CD4-positive, alpha-beta T cell (primary cell): ENCODE measurements around the gene CEP72. TPM values are rescaled to one million over a fixed set of nuclear protein-coding genes. Genes with fewer than 3 reads are reported as not detected.

Experiments
- ATAC-seq: fragments of 200-7000 bp; cut with Tn5 transposase; one replicate; pipeline ENCODE4 v1.10.0; 2022; ENCODE audit warnings: mild to moderate bottlenecking; ENCODE audit not compliant: poor library complexity
- CTCF ChIA-PET: fragments of 350-600 bp; sonication (Branson Sonifier 250); formaldehyde crosslinking; loops from one replicate; lab custom pipeline; 2021; ENCODE audit warnings: antibody characterized with exemption, inconsistent platforms; lab: Charles Lee
- POLR2A ChIA-PET: fragments of 350-600 bp; sonication (Branson Sonifier 250); formaldehyde crosslinking; loops from one replicate; lab custom pipeline; 2021; ENCODE audit warnings: antibody characterized with exemption, inconsistent platforms; lab: Charles Lee
- DNase-seq, 14 experiments: peaks; one replicate each; pipeline ENCODE4 v3.0.0-alpha.2; 2013 to 2020; ENCODE audit warnings: mixed read lengths in 2 of 14
- H3K27ac ChIP-seq, 2 donors: one replicate each; pipeline versions ENCODE4 v1.5.1 to v1.7.0; 2013; ENCODE audit warnings: low read length in 2 of 2, low read depth in 1 of 2, mild to moderate bottlenecking in 1 of 2
- H3K27me3 ChIP-seq, 2 experiments: 1 replicate in 1 of 2; 2 replicates in 1 of 2; pipeline versions ENCODE4 v1.6.1 to v1.7.0; 2013; ENCODE audit warnings: low read length in 2 of 2, control low read depth in 1 of 2, mild to moderate bottlenecking in 1 of 2, moderate library complexity in 1 of 2; ENCODE audit not compliant: insufficient read depth in 2 of 2, control insufficient read depth in 1 of 2
- H3K36me3 ChIP-seq: one replicate; pipeline ENCODE4 v1.6.1; 2013; ENCODE audit warnings: low read length, control low read depth; ENCODE audit not compliant: insufficient read depth
- H3K4me1 ChIP-seq: one replicate; pipeline ENCODE4 v1.6.1; 2013; ENCODE audit warnings: low read length, control low read depth; ENCODE audit not compliant: insufficient read depth
- H3K4me3 ChIP-seq: one replicate; pipeline ENCODE4 v1.5.1; 2013; ENCODE audit warnings: mild to moderate bottlenecking, low read length, moderate library complexity
- H3K9me3 ChIP-seq, 2 experiments: 1 replicate in 1 of 2; 2 replicates in 1 of 2; pipeline versions ENCODE4 v1.6.1 to v1.7.0; 2013; ENCODE audit warnings: low read length in 2 of 2, mild to moderate bottlenecking in 2 of 2, control low read depth in 1 of 2, moderate library complexity in 1 of 2; ENCODE audit not compliant: control insufficient read depth in 1 of 2, insufficient read depth in 1 of 2
- H3K27ac Mint-ChIP-seq: one replicate; pipeline ENCODE4 v1.8.0; 2020; ENCODE audit warnings: mixed read lengths
- H3K27me3 Mint-ChIP-seq: one replicate; pipeline ENCODE4 v1.8.0; 2021; ENCODE audit warnings: mixed read lengths
- H3K36me3 Mint-ChIP-seq: one replicate; pipeline ENCODE4 v1.8.0; 2021; ENCODE audit warnings: low read depth, mixed read lengths
- H3K4me1 Mint-ChIP-seq: one replicate; pipeline ENCODE4 v1.8.0; 2021; ENCODE audit warnings: low read depth, mixed read lengths
- H3K4me3 Mint-ChIP-seq: one replicate; pipeline ENCODE4 v1.8.0; 2020; ENCODE audit warnings: mild to moderate bottlenecking, mixed read lengths
- H3K9me3 Mint-ChIP-seq: one replicate; pipeline ENCODE4 v1.8.0; 2020; ENCODE audit warnings: mixed read lengths
- CTCF ChIP-seq: fragments of 200-600 bp; IDR thresholded peaks from one replicate; pipeline ENCODE4 v1.8.0; 2022; ENCODE audit warnings: antibody characterized with exemption, mild to moderate bottlenecking
- intact Hi-C, 2 experiments: fragments of 100-400 bp; cut with DNase I in 1 of 2; cut with micrococcal nuclease in 1 of 2; formaldehyde crosslinking; loops; one replicate each; pipeline versions ENCODE4 v1.15.1 to v1.9.0; 2023 to 2025; cut with DNase I, micrococcal nuclease
- total RNA-seq, 174 experiments: library from RNA in 2 of 174; stranded (reverse) in 2 of 174; gene quantifications; one replicate each; pipeline ENCODE4 v1.2.3 and lab custom pipeline; 2021 to 2026

The CEP72 gene
- total RNA-seq, 2 experiments from 2014 or later, result 7.6 to 8.0 TPM

- H3K27ac ChIP-seq, result peak overlapping the region in 1 of 2 donors; percentile 78
- no peak for TF ChIP-seq CTCF
- intact Hi-C loops, result loop anchor here in 1 of 2 experiments (5.0 kb wide), 1 partner anchor 469 kb away; no protein-coding TSS in a partner anchor
- DNase-seq, result peak in 1 of 14 experiments; percentile 34
- H3K4me1 ChIP-seq, result peaks cover 37% of the 10 kb centered on the region
- peak overlapping the region; percentile 36 for H3K4me3 ChIP-seq
- no peak for ATAC-seq
- H3K4me3 Mint-ChIP-seq, result peak overlapping the region; percentile 85
- no peaks in the 10 kb centered on the region for H3K9me3 Mint-ChIP-seq
- peaks cover 9% of the 10 kb centered on the region for H3K4me1 Mint-ChIP-seq
- CTCF ChIA-PET, result interaction anchor here (0.8 kb wide), 1 partner anchor 222 kb away, joined by 3 read pairs; no protein-coding TSS in a partner anchor
- H3K36me3 ChIP-seq, result no peaks in the 10 kb centered on the region
- H3K27me3 Mint-ChIP-seq, result peaks cover 12% of the 10 kb centered on the region
- H3K9me3 ChIP-seq, result peaks cover 0 to 5% of the 10 kb centered on the region in 2 experiments
- H3K27me3 ChIP-seq, result no peaks in the 10 kb centered on the region
- POLR2A ChIA-PET, result interaction anchor here (0.9 kb wide), 1 partner anchor 219 kb away, joined by 3 read pairs; the partner anchor contains the start of genes BRD9 and TRIP13
- H3K36me3 Mint-ChIP-seq, result peaks cover 6% of the 10 kb centered on the region
- H3K27ac Mint-ChIP-seq, result peak overlapping the region; percentile 95
Observed at GRCh38 chr5:673161-673830, 61.2 kb downstream of the CEP72 start.

GRCh38 chr5:673831-674629 is 61.9 kb downstream of the CEP72 start:
- no peak overlapping the region for H3K27ac Mint-ChIP-seq

More at GRCh38 chr5:673831-674629, 61.9 kb downstream of the CEP72 start:
- Mint-ChIP-seq H3K9me3 (no peaks in the 10 kb centered on the region), H3K27me3 (peaks cover 12% of the 10 kb centered on the region), H3K36me3 (peaks cover 6% of the 10 kb centered on the region), H3K4me3 (no peak overlapping the region), H3K4me1 (peaks cover 9% of the 10 kb centered on the region)
- no peak for TF ChIP-seq CTCF
- ATAC-seq, result no peak
- intact Hi-C loops, result loop anchor here in 1 of 2 experiments (5.0 kb wide), 1 partner anchor 468 kb away; no protein-coding TSS in a partner anchor
- H3K27ac ChIP-seq, result no peak overlapping the region
- CTCF ChIA-PET, result no interaction called here
- H3K9me3 ChIP-seq, result peaks cover 0 to 5% of the 10 kb centered on the region in 2 experiments
- peaks cover 37% of the 10 kb centered on the region for H3K4me1 ChIP-seq
- no peaks in the 10 kb centered on the region for H3K36me3 ChIP-seq
- no peak overlapping the region for H3K4me3 ChIP-seq
- peak in 1 of 14 experiments; percentile 33 for DNase-seq
- no peaks in the 10 kb centered on the region for H3K27me3 ChIP-seq
- POLR2A ChIA-PET, result no interaction called here
